ENCODE results near the gene ZFAND3.

DNA sequence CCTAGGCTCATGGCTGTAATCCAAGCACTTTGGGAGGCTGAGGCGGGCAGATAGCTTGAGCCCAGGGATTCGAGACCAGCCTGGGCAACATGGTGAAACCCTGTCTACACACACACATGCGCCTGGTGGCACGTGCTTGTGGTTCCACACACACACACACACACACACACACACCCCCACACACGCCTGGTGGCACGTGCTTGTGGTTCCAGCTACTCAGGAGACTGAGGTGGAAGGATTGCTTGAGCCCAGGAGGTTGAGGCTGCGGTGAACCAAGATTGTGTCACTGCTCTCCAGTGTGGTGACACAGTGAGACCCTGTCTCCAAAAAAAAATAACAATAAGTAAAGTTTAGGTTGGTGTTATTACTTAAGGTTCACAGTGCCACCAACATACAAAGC, 165.8 kb downstream of the ZFAND3 start:
- TF ChIP-seq, protein P1, sequence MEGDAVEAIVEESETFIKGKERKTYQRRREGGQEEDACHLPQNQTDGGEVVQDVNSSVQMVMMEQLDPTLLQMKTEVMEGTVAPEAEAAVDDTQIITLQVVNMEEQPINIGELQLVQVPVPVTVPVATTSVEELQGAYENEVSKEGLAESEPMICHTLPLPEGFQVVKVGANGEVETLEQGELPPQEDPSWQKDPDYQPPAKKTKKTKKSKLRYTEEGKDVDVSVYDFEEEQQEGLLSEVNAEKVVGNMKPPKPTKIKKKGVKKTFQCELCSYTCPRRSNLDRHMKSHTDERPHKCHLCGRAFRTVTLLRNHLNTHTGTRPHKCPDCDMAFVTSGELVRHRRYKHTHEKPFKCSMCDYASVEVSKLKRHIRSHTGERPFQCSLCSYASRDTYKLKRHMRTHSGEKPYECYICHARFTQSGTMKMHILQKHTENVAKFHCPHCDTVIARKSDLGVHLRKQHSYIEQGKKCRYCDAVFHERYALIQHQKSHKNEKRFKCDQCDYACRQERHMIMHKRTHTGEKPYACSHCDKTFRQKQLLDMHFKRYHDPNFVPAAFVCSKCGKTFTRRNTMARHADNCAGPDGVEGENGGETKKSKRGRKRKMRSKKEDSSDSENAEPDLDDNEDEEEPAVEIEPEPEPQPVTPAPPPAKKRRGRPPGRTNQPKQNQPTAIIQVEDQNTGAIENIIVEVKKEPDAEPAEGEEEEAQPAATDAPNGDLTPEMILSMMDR (IDR thresholded peaks at IDR 0.05; ENCODE audit: poor library complexity, severe bottlenecking), result no peak
- TF ChIP-seq EZH2 (IDR thresholded peaks at IDR 0.05; ENCODE audit: borderline replicate concordance, insufficient read depth, low read length, poor library complexity, severe bottlenecking) (no peak), RAD21 (conservative IDR thresholded peaks at IDR 0.05) (no peak)

All from neural cell (in vitro differentiated cells).